PFSK-1 (cell line): ENCODE data around the gene IGSF23.

ENCODE experiments used
- FOXP2 ChIP-seq: optimal IDR thresholded peaks from 2 replicates; pipeline ENCODE3; 2011; ENCODE audit warnings: borderline replicate concordance, control low read depth, inconsistent platforms; ENCODE audit not compliant: insufficient read depth; ENCODE audit errors: extremely low read length, extremely low read depth
- POLR2AphosphoS5 ChIP-seq: IDR thresholded peaks from 2 replicates; pipeline ENCODE4 v1.6.1; 2012; ENCODE audit warnings: low read depth, mild to moderate bottlenecking, control low read depth, low read length, moderate library complexity
- TAF1 ChIP-seq: IDR thresholded peaks from 2 replicates; pipeline ENCODE4 v1.6.1; 2012; ENCODE audit warnings: low read length, control low read depth, borderline replicate concordance; ENCODE audit not compliant: insufficient read depth
- TF ChIP-seq, protein P1 (sequence below), 2 experiments: IDR thresholded peaks; 2 replicates each; pipeline versions ENCODE4 v1.6.1 to v1.8.0; 2011 to 2012; ENCODE audit warnings: low read depth in 2 of 2, low read length in 2 of 2, control low read depth in 1 of 2, inconsistent platforms in 1 of 2, mild to moderate bottlenecking in 1 of 2, moderate library complexity in 1 of 2; ENCODE audit not compliant: insufficient read depth in 1 of 2

DNA sequence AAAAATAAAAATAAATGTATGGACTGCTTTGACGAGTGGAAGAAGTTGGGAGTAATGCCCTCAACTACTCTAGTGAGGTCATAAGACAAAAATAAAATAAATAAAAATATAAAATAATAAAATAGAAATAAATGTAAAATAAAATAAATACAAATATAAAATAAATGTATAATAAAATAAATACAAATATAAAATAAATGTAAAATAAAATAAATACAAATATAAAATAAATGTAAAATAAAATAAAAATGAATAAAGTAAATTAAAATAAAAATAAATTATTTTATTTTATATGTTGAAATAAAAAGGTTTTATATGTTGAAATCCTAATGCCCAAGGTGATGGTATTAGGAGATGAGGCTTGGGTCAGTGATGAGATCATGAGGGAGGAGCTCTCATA, 20.1 kb upstream of the IGSF23 start:
- TF ChIP-seq POLR2AphosphoS5 = no peak
- no peak for TF ChIP-seq TAF1
- TF ChIP-seq FOXP2 = no peak
- TF ChIP-seq, protein P1, sequence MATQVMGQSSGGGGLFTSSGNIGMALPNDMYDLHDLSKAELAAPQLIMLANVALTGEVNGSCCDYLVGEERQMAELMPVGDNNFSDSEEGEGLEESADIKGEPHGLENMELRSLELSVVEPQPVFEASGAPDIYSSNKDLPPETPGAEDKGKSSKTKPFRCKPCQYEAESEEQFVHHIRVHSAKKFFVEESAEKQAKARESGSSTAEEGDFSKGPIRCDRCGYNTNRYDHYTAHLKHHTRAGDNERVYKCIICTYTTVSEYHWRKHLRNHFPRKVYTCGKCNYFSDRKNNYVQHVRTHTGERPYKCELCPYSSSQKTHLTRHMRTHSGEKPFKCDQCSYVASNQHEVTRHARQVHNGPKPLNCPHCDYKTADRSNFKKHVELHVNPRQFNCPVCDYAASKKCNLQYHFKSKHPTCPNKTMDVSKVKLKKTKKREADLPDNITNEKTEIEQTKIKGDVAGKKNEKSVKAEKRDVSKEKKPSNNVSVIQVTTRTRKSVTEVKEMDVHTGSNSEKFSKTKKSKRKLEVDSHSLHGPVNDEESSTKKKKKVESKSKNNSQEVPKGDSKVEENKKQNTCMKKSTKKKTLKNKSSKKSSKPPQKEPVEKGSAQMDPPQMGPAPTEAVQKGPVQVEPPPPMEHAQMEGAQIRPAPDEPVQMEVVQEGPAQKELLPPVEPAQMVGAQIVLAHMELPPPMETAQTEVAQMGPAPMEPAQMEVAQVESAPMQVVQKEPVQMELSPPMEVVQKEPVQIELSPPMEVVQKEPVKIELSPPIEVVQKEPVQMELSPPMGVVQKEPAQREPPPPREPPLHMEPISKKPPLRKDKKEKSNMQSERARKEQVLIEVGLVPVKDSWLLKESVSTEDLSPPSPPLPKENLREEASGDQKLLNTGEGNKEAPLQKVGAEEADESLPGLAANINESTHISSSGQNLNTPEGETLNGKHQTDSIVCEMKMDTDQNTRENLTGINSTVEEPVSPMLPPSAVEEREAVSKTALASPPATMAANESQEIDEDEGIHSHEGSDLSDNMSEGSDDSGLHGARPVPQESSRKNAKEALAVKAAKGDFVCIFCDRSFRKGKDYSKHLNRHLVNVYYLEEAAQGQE (IDR thresholded peaks at IDR 0.05; ENCODE audit: insufficient read depth in 1 of 2, low read depth in 2 of 2, low read length in 2 of 2) = no peak
